GM19395 (cell line): ENCODE measurements around the gene SYPL2.
"Not testable (repeated sequence)": the region's sequence is repeated elsewhere in the genome, so short reads cannot be mapped to it uniquely, and the experiment has no call there.

ENCODE experiments used
- ATAC-seq: cut with Tn5 transposase; IDR thresholded peaks from one replicate; pipeline ENCODE4 v1.9.1; 2021; ENCODE audit warnings: mild to moderate bottlenecking, moderate library complexity; ENCODE audit not compliant: unreplicated experiment

Gene SYPL2

DNA sequence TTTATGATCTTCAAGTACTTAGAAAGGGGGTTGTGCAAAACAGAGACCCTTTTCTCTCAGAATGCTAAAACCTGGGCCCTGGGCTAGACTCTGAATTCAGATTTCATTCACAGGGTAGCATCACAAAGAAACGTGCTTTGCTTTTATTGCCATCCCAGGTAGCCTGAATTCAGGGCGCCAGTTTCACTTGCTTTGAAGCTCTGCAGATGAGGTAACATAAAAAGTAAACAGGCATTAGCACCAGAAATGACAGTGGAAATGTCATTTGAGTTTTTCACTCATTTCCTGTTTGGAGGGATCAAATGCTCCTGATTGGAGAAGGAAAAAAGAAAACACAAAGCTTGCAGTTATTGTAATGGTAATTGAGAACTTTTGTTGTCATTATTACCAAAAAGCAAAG is 2.6 kb downstream of the SYPL2 start:
- ATAC-seq, result no peak

DNA sequence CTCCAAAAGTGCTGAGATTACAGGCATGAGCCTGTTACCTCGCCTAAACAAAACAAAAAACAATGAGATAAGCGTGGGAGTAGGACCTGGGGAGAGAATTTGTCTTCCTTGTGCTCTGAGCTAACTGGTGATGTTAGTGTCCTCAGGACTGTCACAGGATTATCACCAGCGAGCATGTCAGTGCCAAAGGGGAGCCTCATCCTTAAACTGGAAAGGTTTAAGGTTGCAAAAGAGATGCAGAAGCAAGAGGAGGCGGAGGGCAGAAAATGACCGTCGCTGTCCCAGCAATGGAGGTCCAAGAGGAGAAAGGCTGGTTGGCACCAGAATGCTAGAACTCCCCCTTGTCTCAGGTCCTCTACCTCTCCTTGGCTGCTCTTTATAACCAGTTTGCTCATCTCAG is 3.9 kb downstream of the SYPL2 start:
- no peak for ATAC-seq

DNA sequence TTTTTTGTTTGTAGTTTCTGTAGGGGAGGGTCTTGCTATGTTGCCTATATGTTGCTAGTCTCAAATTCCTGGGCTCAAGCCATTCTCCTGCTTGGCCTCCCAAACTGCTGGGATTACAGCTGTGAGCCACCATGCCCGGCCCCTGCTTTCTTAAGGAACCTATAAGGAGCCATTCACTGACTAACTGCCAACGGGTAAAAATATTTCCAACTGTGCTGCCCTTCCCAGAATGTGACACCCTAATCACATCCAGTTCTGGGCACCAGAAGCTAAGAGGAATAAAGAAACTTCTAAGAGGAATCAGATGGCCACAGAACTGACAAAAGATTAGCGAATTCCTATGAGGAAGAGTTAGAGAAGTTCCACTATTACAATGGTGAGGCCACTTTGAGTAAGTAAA is 6.4 kb downstream of the SYPL2 start:
- no peak for ATAC-seq

DNA sequence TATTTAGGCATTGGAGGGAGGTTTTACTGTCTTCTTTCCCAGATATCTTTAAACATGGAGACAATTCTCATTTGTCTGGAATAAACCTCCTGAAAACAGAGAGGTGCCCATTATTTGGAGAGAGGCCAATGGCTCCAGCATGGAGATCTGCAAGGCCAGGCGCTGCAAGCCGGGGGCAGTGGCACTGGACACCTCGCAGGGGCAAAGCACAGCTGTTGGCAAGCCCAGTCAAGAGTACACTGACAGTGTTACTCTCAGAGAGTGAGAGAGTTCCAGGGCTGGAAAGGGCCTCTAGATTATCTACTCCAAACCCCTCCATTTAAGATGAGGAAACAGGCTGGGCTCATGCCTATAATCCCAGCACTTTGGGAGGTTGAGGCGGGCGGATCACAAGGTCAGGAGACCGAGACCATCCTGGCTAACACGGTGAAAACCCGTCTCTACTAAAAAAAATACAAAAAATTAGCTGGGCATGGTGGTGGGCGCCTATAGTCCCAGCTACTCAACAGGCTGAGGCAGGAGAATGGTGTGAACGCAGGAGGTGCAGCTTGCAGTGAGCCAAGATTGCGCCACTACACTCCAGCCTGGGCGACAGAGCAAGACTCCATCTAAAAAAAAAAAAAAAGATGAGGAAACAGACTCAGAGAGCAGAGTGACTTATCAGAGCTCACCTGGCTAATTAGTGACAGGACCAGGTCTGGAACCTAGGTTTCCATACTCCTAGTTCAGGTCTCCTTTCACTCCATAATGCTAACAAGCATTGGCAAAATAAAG is 7.1 kb downstream of the SYPL2 start:
- ATAC-seq, result not testable (repeated sequence)

DNA sequence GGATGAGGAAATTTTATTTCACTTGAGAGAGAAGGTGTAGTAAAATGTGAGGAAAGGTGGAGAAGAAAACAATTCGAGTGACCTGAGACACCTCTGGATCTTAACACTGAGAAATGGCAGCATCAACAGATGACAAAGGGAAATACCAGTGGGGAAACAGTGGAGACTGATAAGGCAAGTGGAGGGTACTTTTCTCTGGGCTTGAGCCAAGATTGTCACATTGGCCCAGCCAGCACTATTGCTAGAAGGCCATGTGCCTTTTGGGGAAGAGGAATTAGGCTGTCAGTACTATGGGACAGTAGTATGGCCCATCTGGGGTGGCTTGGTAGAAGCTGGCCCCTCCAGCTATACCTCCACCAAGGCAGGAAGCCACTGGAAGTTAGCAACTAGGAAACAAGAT is 8.4 kb downstream of the SYPL2 start:
- no peak for ATAC-seq

DNA sequence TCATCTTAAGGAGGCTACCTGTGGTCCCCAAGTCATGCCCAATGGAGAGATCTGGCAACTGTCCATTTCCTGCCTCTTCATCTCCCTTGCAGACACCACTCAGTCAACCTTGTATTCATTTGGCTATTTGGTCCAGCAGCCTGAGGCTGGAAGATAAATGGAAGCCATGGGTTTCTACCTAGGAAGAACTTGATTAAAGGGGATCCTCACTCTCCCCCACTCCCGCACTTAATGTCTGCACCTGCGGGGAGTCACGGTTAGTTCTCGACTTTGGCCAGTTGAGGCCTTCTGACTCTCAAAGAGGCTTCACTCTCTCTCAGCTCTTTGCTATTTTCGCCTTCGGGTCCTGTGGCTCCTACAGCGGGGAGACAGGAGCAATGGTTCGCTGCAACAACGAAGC is 8.9 kb downstream of the SYPL2 start:
- no peak for ATAC-seq

DNA sequence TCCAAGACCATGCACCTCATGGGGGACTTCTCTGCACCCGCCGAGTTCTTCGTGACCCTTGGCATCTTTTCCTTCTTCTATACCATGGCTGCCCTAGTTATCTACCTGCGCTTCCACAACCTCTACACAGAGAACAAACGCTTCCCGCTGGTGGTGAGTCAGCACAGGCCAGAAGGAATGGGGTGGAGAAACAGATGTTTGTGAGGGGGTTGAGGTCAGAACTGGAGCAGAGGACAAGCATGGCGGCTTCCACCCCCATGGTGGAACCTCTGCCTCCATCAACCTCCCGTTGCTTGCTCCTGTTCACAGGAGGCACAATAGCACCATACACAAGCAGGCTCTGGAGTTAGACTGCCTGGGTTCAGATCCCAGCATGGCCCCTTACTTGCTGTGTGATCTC is 10.5 kb downstream of the SYPL2 start:
- no peak for ATAC-seq

DNA sequence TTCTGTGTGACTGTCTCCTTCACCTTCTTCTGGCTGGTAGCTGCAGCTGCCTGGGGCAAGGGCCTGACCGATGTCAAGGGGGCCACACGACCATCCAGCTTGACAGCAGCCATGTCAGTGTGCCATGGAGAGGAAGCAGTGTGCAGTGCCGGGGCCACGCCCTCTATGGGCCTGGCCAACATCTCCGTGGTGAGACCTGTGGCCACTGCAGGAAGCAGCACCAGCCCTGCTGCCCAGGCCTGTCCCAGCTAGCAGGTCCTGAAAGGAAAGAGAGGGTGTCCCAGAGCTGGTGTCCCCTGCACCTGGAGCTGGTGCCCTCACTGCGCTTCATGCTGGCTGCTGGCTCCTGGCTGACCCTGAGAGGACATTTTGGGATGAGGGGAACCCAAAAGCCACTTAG is 11.5 kb downstream of the SYPL2 start:
- ATAC-seq, result no peak

GRCh38 chr1:109478806-109479205 is 12.5 kb downstream of the SYPL2 start:
- no peak for ATAC-seq

- no peak for ATAC-seq
These were observed 13.0 kb downstream of the SYPL2 start for GRCh38 chr1:109479311-109479710.

- ATAC-seq, result no peak
These were observed 13.6 kb downstream of the SYPL2 start for GRCh38 chr1:109479901-109480300.

DNA sequence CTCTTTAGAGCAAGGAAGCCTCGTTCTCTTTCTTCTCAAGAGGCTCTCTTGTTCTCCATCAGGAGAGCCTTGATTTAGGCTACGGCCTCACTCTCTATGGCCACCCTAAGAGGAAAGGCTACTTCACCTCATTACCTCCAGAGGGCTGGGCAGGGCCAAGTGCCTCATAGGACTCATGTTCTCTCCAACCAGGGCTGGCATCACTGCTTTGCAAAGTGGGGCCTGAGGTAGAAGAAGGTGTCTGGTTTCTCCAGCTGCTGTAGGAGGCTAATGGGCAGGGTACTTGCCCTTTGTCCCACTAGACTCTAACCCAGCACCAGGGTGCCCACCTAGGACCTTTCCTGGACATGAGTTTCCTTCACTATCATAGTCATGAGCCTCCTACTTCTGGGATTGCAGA is 15.3 kb downstream of the SYPL2 start:
- ATAC-seq, result no peak

- ATAC-seq, result no peak
These were observed 15.9 kb downstream of the SYPL2 start for GRCh38 chr1:109482242-109482641.

DNA sequence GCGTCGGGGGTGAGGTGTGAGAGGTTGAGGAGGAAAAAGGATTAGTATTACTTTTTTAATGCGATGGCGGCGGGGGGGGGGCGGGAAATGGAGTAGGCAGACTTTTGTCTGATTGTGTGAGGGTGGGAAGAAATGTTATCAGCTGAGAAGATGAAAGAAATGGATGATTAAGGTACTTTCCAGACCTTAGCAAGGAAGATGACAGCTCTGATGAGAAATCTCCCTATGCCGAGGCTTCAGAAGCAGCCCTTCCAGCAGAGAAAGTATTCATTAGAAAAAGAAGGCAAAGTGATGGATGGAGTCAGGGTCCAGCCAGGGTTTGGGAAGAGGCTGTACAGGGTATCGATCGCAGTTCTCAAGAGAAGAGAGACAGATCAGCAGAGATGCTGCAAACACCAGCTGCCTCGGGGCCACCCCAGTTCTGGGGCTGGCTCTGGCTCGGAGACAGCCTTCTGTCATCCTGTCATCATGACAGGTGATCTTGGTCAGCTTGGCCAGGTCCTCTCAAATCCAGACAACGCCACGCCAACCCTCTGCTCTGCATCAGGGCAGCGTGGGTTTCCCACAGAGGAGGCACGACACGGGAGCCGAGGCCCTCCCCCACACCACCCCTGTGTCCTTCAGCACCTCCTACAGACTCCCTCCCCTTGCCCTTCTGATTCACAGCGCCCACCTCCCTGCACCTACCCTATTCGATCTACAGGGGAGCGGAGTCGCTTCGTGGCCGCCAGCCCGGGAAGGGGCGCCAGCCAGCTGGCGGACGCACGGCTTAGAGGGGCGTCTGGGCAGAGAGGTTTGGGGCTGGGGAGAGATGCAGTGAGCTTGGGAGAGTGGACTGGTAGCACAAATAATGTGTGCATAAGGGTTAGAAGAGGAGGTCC is 16.7 kb downstream of the SYPL2 start:
- peak; percentile 26 for ATAC-seq

DNA sequence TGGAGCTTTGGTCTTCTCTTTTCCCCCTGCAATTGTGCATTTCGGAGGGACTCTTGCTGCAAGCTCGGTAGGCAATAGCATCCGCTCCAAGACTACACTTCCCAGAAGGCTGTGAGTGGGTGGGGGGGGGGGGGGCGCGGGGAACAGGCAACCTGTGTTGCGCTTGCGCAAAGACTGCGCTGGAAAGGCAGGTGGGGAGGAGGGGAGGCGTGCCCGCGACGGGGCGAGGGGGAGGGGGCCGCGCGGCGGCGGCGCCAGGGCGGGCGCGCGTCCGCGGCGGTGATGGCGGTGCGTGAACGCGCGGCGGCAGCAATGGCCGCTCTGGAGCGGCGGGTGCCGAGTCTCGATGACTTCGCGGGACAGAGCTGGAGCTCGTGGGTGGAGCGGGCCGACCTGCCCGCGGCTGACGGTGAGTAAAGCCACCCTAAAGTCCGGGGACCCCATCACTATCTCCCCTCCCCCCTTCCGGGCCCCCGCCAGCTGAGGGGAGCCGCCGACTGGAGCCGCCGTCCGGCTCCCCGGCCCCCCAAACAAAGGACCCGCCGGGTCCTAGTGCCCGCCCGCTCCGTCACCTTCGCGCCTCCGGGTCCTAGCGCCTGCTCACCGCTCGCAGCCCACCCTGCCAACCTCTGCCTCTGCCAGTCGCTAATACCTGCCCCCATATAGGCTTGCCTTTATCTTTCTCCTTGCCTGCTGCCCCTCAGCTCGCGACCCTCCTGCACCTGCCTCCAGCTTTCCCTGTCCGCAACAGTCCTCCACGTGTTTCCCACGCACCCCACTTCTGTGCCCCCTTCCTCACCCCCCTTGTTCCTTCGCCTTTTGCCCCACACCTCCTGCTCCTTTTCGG is 17.5 kb downstream of the SYPL2 start, which contains the start of gene ATXN7L2:
Gene ATXN7L2 (plus strand): TSS at position 234 of the 847 bp plus-strand sequence. CDS start 49 bp downstream, at position 283.
- ATAC-seq, result peak; percentile 84

DNA sequence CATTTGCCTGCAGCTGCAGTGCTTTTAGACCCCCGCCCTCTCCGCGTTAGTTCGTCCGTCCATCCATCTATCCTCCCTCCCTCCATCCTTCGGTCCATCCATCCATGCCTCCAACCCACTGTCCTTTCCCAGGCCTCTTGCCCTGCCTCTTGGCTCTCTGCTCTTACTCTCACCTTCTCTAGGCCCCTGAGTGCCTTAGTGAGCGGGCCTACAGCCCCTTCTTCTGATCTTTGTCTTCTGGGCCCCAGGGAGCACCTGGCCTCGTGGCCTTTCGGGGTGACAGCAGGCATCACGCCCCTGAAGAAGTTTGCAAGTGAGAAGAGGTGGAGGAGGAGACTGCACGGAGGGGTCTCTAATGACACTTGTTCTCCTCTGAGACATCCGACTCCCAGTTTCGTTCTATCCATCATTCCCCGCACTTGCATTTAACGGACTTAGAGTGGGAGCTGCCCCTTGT is 18.2 kb downstream of the SYPL2 start:
- ATAC-seq, result peak; percentile 6

GRCh38 chr1:109485001-109485400 is 18.7 kb downstream of the SYPL2 start:
- no peak for ATAC-seq

DNA sequence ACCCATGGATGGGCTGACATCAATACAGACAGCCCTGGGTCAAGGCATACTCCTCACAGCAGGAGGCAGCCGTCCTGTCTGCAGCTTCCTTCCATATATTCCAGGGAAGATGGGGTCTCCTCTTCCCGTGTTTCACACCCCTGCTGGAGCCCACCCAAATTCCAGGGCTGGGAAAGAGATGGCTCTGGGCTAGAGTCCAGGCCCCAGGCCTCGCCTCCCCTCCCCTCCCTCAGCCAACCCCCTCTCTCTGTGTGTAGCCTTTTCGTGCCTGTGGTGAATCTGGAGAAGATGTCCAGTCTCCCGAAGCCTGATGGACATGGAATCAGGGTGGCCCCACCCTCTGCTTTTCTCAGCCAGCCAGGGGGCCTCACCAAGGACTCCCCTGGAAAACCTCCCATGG is 20.9 kb downstream of the SYPL2 start:
- ATAC-seq, result no peak

DNA sequence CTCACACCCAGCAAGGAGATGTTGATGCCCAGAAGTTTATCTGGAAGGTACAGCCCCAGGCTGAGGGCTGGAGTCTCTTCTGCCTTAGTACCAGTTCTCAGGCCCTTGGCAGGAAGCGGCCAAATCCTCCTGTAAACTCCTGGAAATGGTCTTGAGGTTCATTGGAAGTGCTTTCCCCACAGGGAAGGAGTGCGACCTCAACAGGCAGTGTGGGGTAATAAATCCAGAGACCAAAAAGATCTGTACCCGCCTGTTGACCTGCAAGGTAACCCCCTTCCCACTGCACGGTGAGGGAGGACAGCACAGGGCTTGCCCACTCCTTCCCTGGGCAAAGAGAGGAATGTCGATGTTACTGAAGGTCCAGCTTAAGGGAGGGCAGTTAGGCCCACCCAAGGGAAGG is 21.9 kb downstream of the SYPL2 start:
- ATAC-seq, result no peak

GRCh38 chr1:109488696-109489095 is 22.4 kb downstream of the SYPL2 start:
- no peak for ATAC-seq
